LNCaP clone FGC (cell line): ENCODE measurements around the gene C4orf54.

Experiments
- DNase-seq: peaks from one replicate; pipeline ENCODE4 v3.0.0-alpha.2; 2011; ENCODE audit warnings: low read depth
- H3K4me3 ChIP-seq: 2 replicates; pipeline ENCODE4 v1.5.1; 2011; ENCODE audit warnings: mild to moderate bottlenecking, low read depth, low read length, control low read depth
- CTCF ChIP-seq: IDR thresholded peaks from 2 replicates; pipeline ENCODE4 v1.5.1; 2012; ENCODE audit warnings: mild to moderate bottlenecking; ENCODE audit not compliant: control insufficient read depth, insufficient read depth; ENCODE audit errors: extremely low read depth

The C4orf54 gene

DNA sequence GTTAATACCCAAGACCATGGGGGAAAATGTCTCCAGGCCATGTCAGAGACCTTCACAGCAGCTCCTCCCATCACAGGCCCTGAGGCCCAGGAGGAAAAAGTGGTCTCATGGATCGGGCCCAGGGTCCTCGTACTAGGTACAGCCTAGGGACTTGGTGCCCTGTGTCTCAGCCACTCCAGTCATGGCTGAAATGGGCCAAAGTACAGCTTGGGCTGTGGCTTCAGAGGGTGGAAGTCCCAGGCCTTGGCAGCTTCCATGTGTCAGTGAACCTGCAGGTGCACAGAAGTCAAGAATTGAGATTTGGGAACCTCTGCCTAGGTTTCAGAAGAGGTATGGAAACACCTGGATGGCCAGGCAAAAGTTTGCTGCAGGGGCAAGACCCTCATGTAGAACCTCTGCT, 27.6 kb upstream of the C4orf54 start:
- no peak for TF ChIP-seq CTCF
- DNase-seq, result no peak
- no peak overlapping the region for H3K4me3 ChIP-seq

GRCh38 chr4:99683895-99684294, 26.3 kb upstream of the C4orf54 start:
- H3K4me3 ChIP-seq, result no peak overlapping the region
- no peak for TF ChIP-seq CTCF
- no peak for DNase-seq

GRCh38 chr4:99679976-99680375, 22.3 kb upstream of the C4orf54 start:
- no peak for DNase-seq
- H3K4me3 ChIP-seq, result no peak overlapping the region
- TF ChIP-seq CTCF, result no peak

DNA sequence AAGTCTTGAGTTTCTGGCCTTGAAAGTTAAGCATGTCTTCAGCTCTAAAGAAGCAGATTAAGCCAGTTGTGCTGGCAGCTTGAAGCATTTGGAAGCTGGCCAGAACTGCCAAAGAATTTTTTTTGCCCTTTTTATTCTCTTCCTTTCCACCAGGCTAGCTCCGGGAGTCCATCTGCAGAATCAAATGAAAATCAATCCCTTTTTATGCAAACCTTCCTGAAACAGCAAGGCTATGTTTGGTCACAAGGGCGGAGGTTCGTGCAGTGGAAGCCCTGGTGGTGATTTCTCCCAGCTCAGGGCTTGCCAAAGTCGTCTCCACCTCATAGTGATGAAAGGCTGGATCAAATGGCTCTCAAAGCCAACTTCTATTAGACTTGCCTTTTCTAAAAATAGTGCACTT, 21.6 kb upstream of the C4orf54 start:
- TF ChIP-seq CTCF, result no peak
- no peak for DNase-seq
- no peak overlapping the region for H3K4me3 ChIP-seq

- no peak overlapping the region for H3K4me3 ChIP-seq
- TF ChIP-seq CTCF, result no peak
- no peak for DNase-seq
Measured at GRCh38 chr4:99677161-99677560, 19.5 kb upstream of the C4orf54 start.

- TF ChIP-seq CTCF, result no peak
- no peak for DNase-seq
- H3K4me3 ChIP-seq, result no peak overlapping the region
Measured at GRCh38 chr4:99670409-99671073, 12.9 kb upstream of the C4orf54 start.

- H3K4me3 ChIP-seq, result no peak overlapping the region
- DNase-seq, result no peak
- no peak for TF ChIP-seq CTCF
Measured at GRCh38 chr4:99669084-99669483, 11.5 kb upstream of the C4orf54 start.
